Endodermal cell (in vitro differentiated cells): ENCODE data around the gene PRR5L. TPM values are rescaled to one million over a fixed set of nuclear protein-coding genes. Genes with fewer than 3 reads are reported as not detected.
A peak's percentile ranks its signal among the peaks of the same experiment; 100 is the strongest.

ENCODE experiments used
- DNase-seq: peaks from one replicate; pipeline ENCODE4 v3.0.0-alpha.2; 2017
- H3K27ac ChIP-seq: 2 replicates; pipeline ENCODE4 v1.5.1; 2013; ENCODE audit warnings: mild to moderate bottlenecking, low read depth, low read length, moderate library complexity
- H3K27me3 ChIP-seq: 2 replicates; pipeline ENCODE4 v1.6.1; 2013; ENCODE audit warnings: mild to moderate bottlenecking, low read length, moderate library complexity; ENCODE audit not compliant: insufficient read depth, control insufficient read depth, poor library complexity, severe bottlenecking
- H3K36me3 ChIP-seq: 2 replicates; pipeline ENCODE4 v1.7.0; 2013; ENCODE audit warnings: mild to moderate bottlenecking, low read length, moderate library complexity; ENCODE audit not compliant: control insufficient read depth, insufficient read depth
- H3K4me1 ChIP-seq: one replicate; pipeline ENCODE4 v1.7.0; 2013; ENCODE audit warnings: low read length; ENCODE audit not compliant: control insufficient read depth, insufficient read depth
- H3K4me3 ChIP-seq: 2 replicates; pipeline ENCODE4 v1.5.1; 2013; ENCODE audit warnings: mild to moderate bottlenecking, low read length, moderate library complexity
- H3K9ac ChIP-seq: 2 replicates; pipeline ENCODE4 v1.6.1; 2013; ENCODE audit warnings: mild to moderate bottlenecking, low read length, moderate library complexity; ENCODE audit not compliant: poor library complexity, severe bottlenecking; ENCODE audit errors: extremely low read depth
- H3K9me3 ChIP-seq: 2 replicates; pipeline ENCODE4 v1.6.1; 2013; ENCODE audit warnings: mild to moderate bottlenecking, low read length, moderate library complexity; ENCODE audit not compliant: control insufficient read depth
- H3K27ac Mint-ChIP-seq: 2 replicates; pipeline ENCODE4 v1.8.0; 2020; ENCODE audit warnings: mixed read lengths
- H3K27me3 Mint-ChIP-seq: 2 replicates; pipeline ENCODE4 v1.8.0; 2021; ENCODE audit warnings: mild to moderate bottlenecking, mixed read lengths; ENCODE audit not compliant: insufficient read depth
- H3K36me3 Mint-ChIP-seq: 2 replicates; pipeline ENCODE4 v1.8.0; 2020; ENCODE audit warnings: low read depth, mixed read lengths
- H3K4me1 Mint-ChIP-seq: 2 replicates; pipeline ENCODE4 v1.8.0; 2020; ENCODE audit warnings: mixed read lengths
- H3K4me3 Mint-ChIP-seq: 2 replicates; pipeline ENCODE4 v1.8.0; 2020; ENCODE audit warnings: mild to moderate bottlenecking, moderate library complexity, mixed read lengths
- H3K9me3 Mint-ChIP-seq: 2 replicates; pipeline ENCODE4 v1.8.0; 2020; ENCODE audit warnings: mild to moderate bottlenecking, mixed read lengths
- CTCF ChIP-seq: fragments of 200-600 bp; sonication (generic); conservative IDR thresholded peaks from 2 replicates; pipeline ENCODE4 v1.5.0; 2021; ENCODE audit warnings: antibody characterized with exemption, mild to moderate bottlenecking
- WGBS, 2 experiments: methylation state at CpG; one replicate each; pipeline versions ENCODE4 v1.1.5 to v1.1.7; 2013; ENCODE audit warnings: missing lambda C conversion rate in 2 of 2, mixed read lengths in 1 of 2; ENCODE audit not compliant: insufficient coverage in 1 of 2, insufficient read length in 1 of 2; 5-methylcytosine and 5-hydroxymethylcytosine counted together
- total RNA-seq, 2 donors: library from RNA; stranded (reverse); fragmentation: NEBNext Ultra II Directional in 1 of 2; extraction: Animal tissue kit (Norgen Biotek cat#: 25700) in 1 of 2; gene quantifications; 2 replicates in 1 of 2; 3 replicates in 1 of 2; pipeline ENCODE4 v1.2.1, GENCODE V29; 2021

PRR5L gene
- total RNA-seq, 2 donors from 2014 or later = 5.3 to 7.2 TPM

- peak; percentile 66 for DNase-seq
- H3K9me3 ChIP-seq = no peaks in the 10 kb centered on the region
- Mint-ChIP-seq H3K27me3 (peaks cover 29% of the 10 kb centered on the region), H3K27ac (no peak overlapping the region), H3K9me3 (peaks cover 2% of the 10 kb centered on the region), H3K4me3 (no peak overlapping the region), H3K4me1 (no peaks in the 10 kb centered on the region), H3K36me3 (no peaks in the 10 kb centered on the region)
- H3K4me3 ChIP-seq = no peak overlapping the region
- no peaks in the 10 kb centered on the region for H3K36me3 ChIP-seq
- H3K4me1 ChIP-seq = no peaks in the 10 kb centered on the region
- TF ChIP-seq CTCF = peak; percentile 79
- 33 to 42% methylated on average over 3 of the region's 3 CpGs for WGBS, 2 experiments
- no peak overlapping the region for H3K27ac ChIP-seq
- no peak overlapping the region for H3K9ac ChIP-seq
- peaks cover 19% of the 10 kb centered on the region for H3K27me3 ChIP-seq
Observed at GRCh38 chr11:36306888-36307287, 10.8 kb downstream of the PRR5L start.

GRCh38 chr11:36308577-36308976, 12.5 kb downstream of the PRR5L start:
- H3K36me3 ChIP-seq = no peaks in the 10 kb centered on the region
- H3K36me3 Mint-ChIP-seq = no peaks in the 10 kb centered on the region
- peaks cover 2% of the 10 kb centered on the region for H3K9me3 Mint-ChIP-seq
- no peaks in the 10 kb centered on the region for H3K4me1 Mint-ChIP-seq
- no peak overlapping the region for H3K9ac ChIP-seq
- H3K27ac Mint-ChIP-seq = no peak overlapping the region
- H3K9me3 ChIP-seq = no peaks in the 10 kb centered on the region
- H3K27ac ChIP-seq = no peak overlapping the region
- H3K27me3 Mint-ChIP-seq = peaks cover 38% of the 10 kb centered on the region
- DNase-seq = no peak
- peaks cover 34% of the 10 kb centered on the region for H3K27me3 ChIP-seq
- no peak overlapping the region for H3K4me3 ChIP-seq
- H3K4me3 Mint-ChIP-seq = no peak overlapping the region
- no peaks in the 10 kb centered on the region for H3K4me1 ChIP-seq
- 67 to 69% methylated on average over 1 of the region's 1 CpG for WGBS, 2 experiments
- TF ChIP-seq CTCF = no peak

GRCh38 chr11:36309779-36310178, 13.7 kb downstream of the PRR5L start:
- Mint-ChIP-seq H3K27ac (no peak overlapping the region), H3K9me3 (peaks cover 2% of the 10 kb centered on the region), H3K36me3 (no peaks in the 10 kb centered on the region), H3K4me1 (no peaks in the 10 kb centered on the region), H3K27me3 (peaks cover 50% of the 10 kb centered on the region), H3K4me3 (no peak overlapping the region)
- no peak for DNase-seq
- Histone ChIP-seq H3K9me3 (no peaks in the 10 kb centered on the region), H3K9ac (no peak overlapping the region), H3K27ac (no peak overlapping the region), H3K4me1 (no peaks in the 10 kb centered on the region), H3K27me3 (peaks cover 46% of the 10 kb centered on the region), H3K36me3 (no peaks in the 10 kb centered on the region), H3K4me3 (no peak overlapping the region)
- WGBS, 2 experiments = 93 to 100% methylated on average over 4 of the region's 4 CpGs
- no peak for TF ChIP-seq CTCF
